NCI-H2196 treated with DMSO at 0.1 percent for 48 hours (cell line): ENCODE results near the gene FARS2.

ENCODE experiments used
- DNase-seq: peaks from one replicate; lab custom pipeline; 2025; ENCODE audit not compliant: unreplicated experiment; lab: John Stamatoyannopoulos, UW

The FARS2 gene

GRCh38 chr6:5498579-5498899 is 237.2 kb downstream of the FARS2 start:
- DNase-seq, result no peak

- DNase-seq, result no peak
Observed at GRCh38 chr6:5499644-5500306, 238.5 kb downstream of the FARS2 start.

GRCh38 chr6:5501837-5502236 is 240.5 kb downstream of the FARS2 start:
- peak; percentile 71 for DNase-seq

GRCh38 chr6:5504078-5504477 is 242.8 kb downstream of the FARS2 start:
- no peak for DNase-seq

GRCh38 chr6:5506149-5506548 is 244.8 kb downstream of the FARS2 start:
- no peak for DNase-seq

GRCh38 chr6:5506597-5506996 is 245.3 kb downstream of the FARS2 start:
- DNase-seq, result no peak

GRCh38 chr6:5507131-5507681 is 245.9 kb downstream of the FARS2 start:
- DNase-seq, result no peak

- no peak for DNase-seq
Observed at GRCh38 chr6:5509106-5509505, 247.8 kb downstream of the FARS2 start.

GRCh38 chr6:5510331-5511133 is 249.2 kb downstream of the FARS2 start:
- no peak for DNase-seq

- no peak for DNase-seq
Observed at GRCh38 chr6:5511954-5512353, 250.6 kb downstream of the FARS2 start.

- DNase-seq, result no peak
Observed at GRCh38 chr6:5512422-5512821, 251.1 kb downstream of the FARS2 start.

- peak; percentile 14 for DNase-seq
Observed at GRCh38 chr6:5513408-5513807, 252.1 kb downstream of the FARS2 start.

GRCh38 chr6:5514353-5514752 is 253.0 kb downstream of the FARS2 start:
- DNase-seq, result no peak

GRCh38 chr6:5515200-5515599 is 253.9 kb downstream of the FARS2 start:
- DNase-seq, result no peak

- no peak for DNase-seq
Observed at GRCh38 chr6:5516036-5516435, 254.7 kb downstream of the FARS2 start.

- no peak for DNase-seq
Observed at GRCh38 chr6:5517796-5518195, 256.5 kb downstream of the FARS2 start.

- no peak for DNase-seq
Observed at GRCh38 chr6:5518936-5519491, 257.7 kb downstream of the FARS2 start.

- DNase-seq, result no peak
Observed at GRCh38 chr6:5520796-5521195, 259.5 kb downstream of the FARS2 start.

GRCh38 chr6:5521322-5521721 is 260.0 kb downstream of the FARS2 start:
- no peak for DNase-seq

- no peak for DNase-seq
Observed at GRCh38 chr6:5522147-5522546, 260.8 kb downstream of the FARS2 start.

GRCh38 chr6:5524110-5524509 is 262.8 kb downstream of the FARS2 start:
- DNase-seq, result no peak

GRCh38 chr6:5525209-5525608 is 263.9 kb downstream of the FARS2 start:
- DNase-seq, result no peak
